ENCODE results near the gene SNX21.
A peak's percentile ranks its signal among the peaks of the same experiment; 100 is the strongest.

Gene SNX21

DNA sequence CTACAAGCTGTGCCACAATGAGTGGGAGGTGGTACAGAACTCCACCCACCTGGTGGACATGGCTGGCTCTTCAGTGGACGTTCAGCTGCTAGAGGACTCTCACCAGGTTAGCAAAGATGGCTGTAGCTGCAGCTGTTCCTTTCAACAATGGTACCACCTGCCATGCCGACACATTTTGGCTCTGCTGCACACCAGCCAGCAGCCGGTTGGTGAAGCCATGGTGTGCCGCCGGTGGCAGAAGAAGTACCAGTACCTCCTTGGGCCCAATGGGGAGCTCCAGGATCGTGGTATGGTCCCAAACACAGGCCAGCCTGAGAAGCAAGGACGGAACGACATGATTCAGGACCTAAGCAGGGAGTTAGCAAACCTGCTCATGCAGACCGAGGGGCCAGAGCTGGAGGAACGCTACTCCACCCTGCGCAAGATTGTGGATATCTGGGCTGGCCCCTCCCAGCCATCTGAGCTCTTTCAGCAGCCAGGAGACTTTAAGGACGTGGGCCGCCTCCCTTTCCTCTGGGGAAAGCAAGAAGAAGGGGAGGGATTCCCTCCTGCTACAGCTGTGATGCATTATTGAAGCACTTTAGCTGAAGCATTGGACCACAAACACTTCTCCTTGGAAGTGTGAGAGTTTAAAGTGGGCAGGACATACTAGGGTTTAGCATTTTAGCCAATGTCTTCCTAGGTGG, 44.6 kb downstream of the SNX21 start:
- no peak overlapping the region for H3K4me3 ChIP-seq (ENCODE audit: low read depth, low read length)

- H3K4me3 ChIP-seq (ENCODE audit: low read depth, low read length) = peak within 1 kb of the TSS; percentile 82
Observed at GRCh38 chr20:45880988-45881788, 47.6 kb downstream of the SNX21 start, which contains the start of gene ZSWIM1. TSS of gene ZSWIM1 (plus strand) at chr20:45881227. CDS start at chr20:45882593, 1,366 bp downstream.

DNA sequence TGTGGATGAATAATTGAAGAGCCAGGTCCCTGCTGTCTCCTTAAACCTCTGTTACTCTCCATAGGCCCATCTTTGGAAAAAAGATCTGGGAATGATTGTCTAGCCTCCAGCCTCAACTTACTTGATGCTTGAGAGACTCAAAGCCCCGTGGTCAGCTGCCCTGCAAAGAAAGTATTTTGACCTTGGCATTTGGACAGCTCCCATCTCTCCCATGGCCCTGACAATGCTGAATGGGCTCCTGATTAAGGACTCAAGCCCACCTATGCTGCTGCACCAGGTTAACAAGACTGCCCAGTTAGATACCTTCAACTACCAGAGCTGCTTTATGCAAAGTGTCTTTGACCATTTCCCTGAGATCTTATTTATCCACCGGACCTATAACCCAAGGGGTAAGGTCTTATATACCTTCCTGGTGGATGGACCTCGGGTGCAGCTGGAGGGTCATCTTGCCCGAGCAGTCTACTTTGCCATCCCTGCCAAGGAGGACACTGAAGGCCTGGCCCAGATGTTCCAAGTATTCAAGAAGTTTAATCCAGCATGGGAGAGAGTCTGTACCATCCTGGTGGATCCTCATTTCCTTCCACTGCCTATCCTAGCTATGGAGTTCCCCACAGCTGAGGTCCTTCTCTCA, 49.0 kb downstream of the SNX21 start:
- H3K4me3 ChIP-seq (ENCODE audit: low read depth, low read length) = no peak overlapping the region

- no peak overlapping the region for H3K4me3 ChIP-seq (ENCODE audit: low read depth, low read length)
Observed at GRCh38 chr20:45883100-45883469, 49.5 kb downstream of the SNX21 start.

DNA sequence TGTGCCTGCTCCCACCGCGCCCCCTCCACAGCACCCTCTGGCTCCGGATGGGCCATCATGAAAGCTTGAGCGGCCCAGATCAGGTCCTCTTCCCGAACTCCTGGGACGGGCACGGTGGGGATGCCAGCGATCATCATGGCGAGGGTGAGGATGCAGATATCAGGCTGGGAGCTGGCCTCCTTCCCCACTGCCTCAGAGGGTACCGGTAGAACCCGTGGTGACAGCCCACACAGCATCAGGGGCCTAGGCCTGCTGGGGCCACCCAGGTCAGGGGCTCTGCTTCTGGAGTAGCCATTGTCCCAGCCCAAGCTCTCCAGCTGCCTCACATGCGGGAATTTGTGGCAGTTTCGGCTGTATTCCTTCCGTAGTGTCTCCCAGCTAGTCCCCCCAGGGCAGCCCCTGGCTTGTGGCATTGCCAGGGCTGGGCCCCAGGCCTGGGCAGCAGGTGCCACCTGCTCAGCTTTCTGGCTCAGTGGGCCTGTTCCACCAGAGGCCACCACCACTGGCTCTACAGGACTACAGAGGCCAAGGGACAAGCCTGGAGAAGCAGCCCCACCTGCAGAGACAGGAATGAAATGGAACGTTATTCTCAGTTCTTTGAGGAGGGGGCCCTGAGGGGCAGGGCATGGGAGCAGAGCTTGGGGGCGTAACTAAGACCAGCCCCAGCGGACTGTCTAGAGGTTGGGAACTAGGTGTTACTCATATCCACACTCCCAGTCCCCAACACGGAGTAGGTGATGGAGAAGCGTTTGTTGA, 53.2 kb downstream of the SNX21 start:
- H3K4me3 ChIP-seq (ENCODE audit: low read depth, low read length) = no peak overlapping the region

DNA sequence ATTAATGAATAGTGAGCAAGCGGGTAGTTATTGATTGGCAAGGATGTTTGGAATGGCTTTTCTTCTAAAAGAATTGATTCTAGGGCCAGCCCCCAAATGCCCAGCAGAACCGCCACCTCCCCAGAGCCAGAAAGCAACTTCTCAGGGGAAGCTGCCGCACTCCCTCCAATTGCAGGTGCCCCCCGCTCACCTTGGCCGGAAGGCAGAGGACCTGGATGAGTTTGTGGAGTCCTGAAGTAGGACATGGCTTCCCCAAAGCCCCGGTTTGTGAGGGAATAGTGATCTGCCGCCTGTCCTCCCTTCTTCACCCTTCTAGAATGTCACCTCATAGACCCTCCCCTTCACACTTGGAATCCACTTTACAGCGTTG, 53.7 kb downstream of the SNX21 start, which contains the start of gene SPATA25:
Gene SPATA25, minus strand, starts transcription at position 277 of the 370 bp plus-strand sequence. Its CDS starts 32 bp downstream, at position 245.
- H3K4me3 ChIP-seq (ENCODE audit: low read depth, low read length) = no peak within 1 kb of the TSS

- no peak overlapping the region for H3K4me3 ChIP-seq (ENCODE audit: low read depth, low read length)
Observed at GRCh38 chr20:45888681-45889080, 55.1 kb downstream of the SNX21 start.

GRCh38 chr20:45890077-45890984, 56.7 kb downstream of the SNX21 start:
- peak overlapping the region; percentile 76 for H3K4me3 ChIP-seq (ENCODE audit: low read depth, low read length)

- peak within 1 kb of the TSS; percentile 76 for H3K4me3 ChIP-seq (ENCODE audit: low read depth, low read length)
Observed at GRCh38 chr20:45890985-45891983, 57.7 kb downstream of the SNX21 start, which contains the start of the genes CTSA and NEURL2. TSS of gene CTSA (plus strand) at chr20:45891335. CDS start at chr20:45891569, 234 bp downstream. TSS of gene NEURL2 (minus strand) at chr20:45891208. CDS start at chr20:45890991, 217 bp downstream.

- peak overlapping the region; percentile 76 for H3K4me3 ChIP-seq (ENCODE audit: low read depth, low read length)
Observed at GRCh38 chr20:45892049-45892825, 58.6 kb downstream of the SNX21 start.

All from iPS-11a (cell line).